Lower lobe of right lung (tissue), 2 donors: ENCODE results near the gene CR1. TPM values are rescaled to one million over a fixed set of nuclear protein-coding genes. Genes with fewer than 3 reads are reported as not detected.
"Not testable (repeated sequence)": the region's sequence is repeated elsewhere in the genome, so short reads cannot be mapped to it uniquely, and the experiment has no call there.

Experiments
- ATAC-seq, 2 donors: fragments of 200-7000 bp; cut with Tn5 transposase; one replicate each; pipeline ENCODE4 v1.9.1; 2020 to 2022; ENCODE audit warnings: mild to moderate bottlenecking in 2 of 2, moderate library complexity in 2 of 2
- DNase-seq: peaks from one replicate; pipeline ENCODE4 v3.0.0-alpha.2; 2020
- H3K27ac ChIP-seq: fragments of 200-600 bp; one replicate; pipeline ENCODE4 v1.8.0; 2022
- H3K27me3 ChIP-seq: fragments of 200-600 bp; one replicate; pipeline ENCODE4 v1.8.0; 2022; ENCODE audit warnings: low read depth
- H3K36me3 ChIP-seq: fragments of 200-600 bp; one replicate; pipeline ENCODE4 v1.8.0; 2022; ENCODE audit warnings: mild to moderate bottlenecking
- H3K4me1 ChIP-seq: fragments of 200-600 bp; one replicate; pipeline ENCODE4 v1.8.0; 2022
- H3K4me3 ChIP-seq: fragments of 200-600 bp; one replicate; pipeline ENCODE4 v1.8.0; 2022; ENCODE audit warnings: mild to moderate bottlenecking
- H3K9me3 ChIP-seq: fragments of 200-600 bp; one replicate; pipeline ENCODE4 v1.8.0; 2022
- intact Hi-C: fragments of 100-400 bp; cut with DNase I; formaldehyde crosslinking; loops from one replicate; pipeline ENCODE4 v1.11.0; 2022
- total RNA-seq: library from RNA; stranded (reverse); fragmentation: NEBNext Ultra II Directional; extraction: Animal tissue kit (Norgen Biotek cat#: 25700); gene quantifications from one replicate; pipeline ENCODE4 v1.2.1, GENCODE V29; 2021
- TF ChIP-seq, protein P1 (sequence below): fragments of 200-600 bp; IDR thresholded peaks from one replicate; pipeline ENCODE4 v1.8.0; 2022; ENCODE audit warnings: antibody characterized with exemption, mild to moderate bottlenecking
- donor health status: DM: no; HTN: yes; CAD: no; lungs with severe emphysema.

Gene CR1
- total RNA-seq, 1 donor from 2014 or later = 21.5 TPM

DNA sequence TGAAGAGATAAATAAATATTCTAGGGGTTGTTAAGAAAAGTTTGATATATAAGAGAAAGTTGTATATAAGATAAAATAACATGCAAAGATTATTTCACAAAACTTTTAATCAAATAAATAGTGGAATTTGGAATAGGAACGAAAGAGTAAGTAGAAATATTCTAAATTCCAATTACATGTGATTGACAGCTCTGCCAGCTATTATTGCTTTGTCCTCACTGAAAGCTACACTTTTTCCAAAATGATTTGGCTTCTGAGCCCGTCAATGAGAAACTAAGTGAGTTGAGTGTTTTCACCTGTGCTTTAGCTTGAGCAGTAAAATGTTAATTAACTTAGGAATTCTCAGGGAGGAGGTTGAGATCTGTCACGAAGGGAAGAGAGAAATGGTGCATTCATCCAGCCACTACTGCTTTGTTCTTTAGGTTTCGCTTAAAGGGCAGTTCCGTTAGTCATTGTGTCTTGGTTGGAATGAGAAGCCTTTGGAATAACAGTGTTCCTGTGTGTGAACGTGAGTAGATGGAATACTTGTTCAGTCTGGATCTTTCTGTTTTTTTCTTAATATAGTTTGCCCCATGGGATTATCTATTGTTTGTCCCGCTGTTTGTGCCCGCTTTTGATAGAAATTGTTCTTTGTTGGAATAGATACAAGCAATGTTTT, 85.7 kb downstream of the CR1 start:
- Histone ChIP-seq H3K36me3 (no peaks in the 10 kb centered on the region), H3K27ac (no peak overlapping the region), H3K4me1 (no peaks in the 10 kb centered on the region), H3K9me3 (no peaks in the 10 kb centered on the region), H3K4me3 (no peak overlapping the region), H3K27me3 (peaks cover 3% of the 10 kb centered on the region)
- no peak for ATAC-seq
- TF ChIP-seq, protein P1, sequence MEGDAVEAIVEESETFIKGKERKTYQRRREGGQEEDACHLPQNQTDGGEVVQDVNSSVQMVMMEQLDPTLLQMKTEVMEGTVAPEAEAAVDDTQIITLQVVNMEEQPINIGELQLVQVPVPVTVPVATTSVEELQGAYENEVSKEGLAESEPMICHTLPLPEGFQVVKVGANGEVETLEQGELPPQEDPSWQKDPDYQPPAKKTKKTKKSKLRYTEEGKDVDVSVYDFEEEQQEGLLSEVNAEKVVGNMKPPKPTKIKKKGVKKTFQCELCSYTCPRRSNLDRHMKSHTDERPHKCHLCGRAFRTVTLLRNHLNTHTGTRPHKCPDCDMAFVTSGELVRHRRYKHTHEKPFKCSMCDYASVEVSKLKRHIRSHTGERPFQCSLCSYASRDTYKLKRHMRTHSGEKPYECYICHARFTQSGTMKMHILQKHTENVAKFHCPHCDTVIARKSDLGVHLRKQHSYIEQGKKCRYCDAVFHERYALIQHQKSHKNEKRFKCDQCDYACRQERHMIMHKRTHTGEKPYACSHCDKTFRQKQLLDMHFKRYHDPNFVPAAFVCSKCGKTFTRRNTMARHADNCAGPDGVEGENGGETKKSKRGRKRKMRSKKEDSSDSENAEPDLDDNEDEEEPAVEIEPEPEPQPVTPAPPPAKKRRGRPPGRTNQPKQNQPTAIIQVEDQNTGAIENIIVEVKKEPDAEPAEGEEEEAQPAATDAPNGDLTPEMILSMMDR = no peak
- intact Hi-C loops = no loop called here
- DNase-seq = no peak

DNA sequence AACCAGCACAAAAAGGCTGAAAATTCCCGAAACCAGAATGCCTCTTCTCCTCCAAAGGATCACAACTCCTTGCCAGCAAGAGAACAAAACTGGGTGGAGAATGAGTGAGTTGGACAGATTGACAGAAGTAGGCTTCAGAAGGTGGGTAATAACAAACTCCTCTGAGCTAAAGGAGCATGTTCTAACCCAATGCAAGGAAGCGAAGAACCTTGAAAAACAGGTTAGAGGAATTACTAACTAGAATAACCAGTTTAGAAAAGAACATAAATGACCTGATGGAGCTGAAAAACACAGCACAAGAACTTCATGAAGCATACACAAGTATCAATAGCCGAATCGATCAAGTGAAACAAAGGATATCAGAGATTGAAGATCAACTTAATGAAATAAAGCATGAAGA, 93.5 kb downstream of the CR1 start:
- DNase-seq, H3K27me3 ChIP-seq, ATAC-seq, H3K4me3 ChIP-seq, H3K36me3 ChIP-seq, H3K27ac ChIP-seq, intact Hi-C loops, H3K4me1 ChIP-seq, H3K9me3 ChIP-seq: not testable (repeated sequence)

DNA sequence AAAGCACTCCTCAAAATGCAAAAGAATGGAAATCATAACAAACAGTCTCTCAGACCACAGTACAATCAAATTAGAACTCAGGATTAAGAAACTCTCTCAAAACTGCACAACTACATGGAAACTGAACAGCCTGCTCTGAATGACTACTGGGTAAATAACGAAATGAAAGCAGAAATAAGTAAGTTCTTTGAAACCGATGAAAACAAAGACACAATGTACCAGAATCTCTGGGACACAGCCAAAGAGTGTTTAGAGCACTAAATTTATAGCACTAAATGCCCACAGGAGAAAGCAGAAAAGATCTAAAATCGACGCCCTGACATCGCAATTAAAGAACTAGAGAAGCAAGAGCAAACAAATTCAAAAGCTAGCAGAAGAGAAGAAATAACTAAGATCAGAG, 95.2 kb downstream of the CR1 start:
- H3K4me1 ChIP-seq, intact Hi-C loops, H3K27ac ChIP-seq, ATAC-seq, H3K27me3 ChIP-seq, DNase-seq, H3K4me3 ChIP-seq, H3K9me3 ChIP-seq, H3K36me3 ChIP-seq: not testable (repeated sequence)

DNA sequence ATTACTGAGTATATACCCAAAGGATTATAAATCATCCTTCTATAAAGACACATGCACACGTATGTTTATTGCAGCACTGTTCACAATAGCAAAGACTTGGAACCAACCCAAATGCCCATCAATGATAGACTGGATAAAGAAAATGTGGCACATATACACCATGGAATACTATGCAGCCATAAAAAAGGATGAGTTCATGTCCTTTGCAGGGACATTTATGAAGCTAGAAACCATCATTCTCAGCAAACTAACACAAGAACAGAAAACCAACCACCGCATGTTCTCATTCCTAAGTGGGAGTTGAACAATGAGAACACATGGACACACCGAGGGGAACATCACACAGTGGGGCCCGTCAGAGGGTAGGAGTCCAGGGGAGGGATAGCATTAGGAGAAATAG, 98.1 kb downstream of the CR1 start:
- H3K36me3 ChIP-seq, H3K27ac ChIP-seq, intact Hi-C loops, H3K9me3 ChIP-seq, ATAC-seq, H3K4me1 ChIP-seq, DNase-seq, H3K4me3 ChIP-seq, H3K27me3 ChIP-seq: not testable (repeated sequence)

DNA sequence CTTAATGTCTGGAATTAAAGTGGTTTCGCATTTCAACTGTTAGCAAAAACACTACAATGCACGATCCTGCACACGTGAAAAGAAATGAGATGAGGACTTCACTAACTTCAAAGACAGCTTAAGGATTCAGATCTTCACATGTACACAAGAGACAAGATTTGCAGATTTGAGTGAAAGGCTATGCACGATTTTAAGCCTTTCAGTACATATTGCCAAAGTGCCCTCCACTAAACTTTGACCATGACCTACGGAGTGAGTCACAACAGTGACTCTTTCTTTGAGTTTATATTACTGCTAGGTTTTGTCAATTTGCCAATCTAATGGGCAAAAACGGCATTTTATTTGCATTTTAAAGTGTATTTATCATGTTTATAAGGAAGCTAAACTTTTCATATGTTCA, 107.8 kb downstream of the CR1 start:
- TF ChIP-seq, protein P1 = no peak
- no peak overlapping the region for H3K4me3 ChIP-seq
- DNase-seq (no peak), ATAC-seq (no peak)
- H3K9me3 ChIP-seq = no peaks in the 10 kb centered on the region
- intact Hi-C loops = no loop called here
- no peaks in the 10 kb centered on the region for H3K36me3 ChIP-seq
- no peaks in the 10 kb centered on the region for H3K27me3 ChIP-seq
- no peaks in the 10 kb centered on the region for H3K4me1 ChIP-seq
- no peak overlapping the region for H3K27ac ChIP-seq

DNA sequence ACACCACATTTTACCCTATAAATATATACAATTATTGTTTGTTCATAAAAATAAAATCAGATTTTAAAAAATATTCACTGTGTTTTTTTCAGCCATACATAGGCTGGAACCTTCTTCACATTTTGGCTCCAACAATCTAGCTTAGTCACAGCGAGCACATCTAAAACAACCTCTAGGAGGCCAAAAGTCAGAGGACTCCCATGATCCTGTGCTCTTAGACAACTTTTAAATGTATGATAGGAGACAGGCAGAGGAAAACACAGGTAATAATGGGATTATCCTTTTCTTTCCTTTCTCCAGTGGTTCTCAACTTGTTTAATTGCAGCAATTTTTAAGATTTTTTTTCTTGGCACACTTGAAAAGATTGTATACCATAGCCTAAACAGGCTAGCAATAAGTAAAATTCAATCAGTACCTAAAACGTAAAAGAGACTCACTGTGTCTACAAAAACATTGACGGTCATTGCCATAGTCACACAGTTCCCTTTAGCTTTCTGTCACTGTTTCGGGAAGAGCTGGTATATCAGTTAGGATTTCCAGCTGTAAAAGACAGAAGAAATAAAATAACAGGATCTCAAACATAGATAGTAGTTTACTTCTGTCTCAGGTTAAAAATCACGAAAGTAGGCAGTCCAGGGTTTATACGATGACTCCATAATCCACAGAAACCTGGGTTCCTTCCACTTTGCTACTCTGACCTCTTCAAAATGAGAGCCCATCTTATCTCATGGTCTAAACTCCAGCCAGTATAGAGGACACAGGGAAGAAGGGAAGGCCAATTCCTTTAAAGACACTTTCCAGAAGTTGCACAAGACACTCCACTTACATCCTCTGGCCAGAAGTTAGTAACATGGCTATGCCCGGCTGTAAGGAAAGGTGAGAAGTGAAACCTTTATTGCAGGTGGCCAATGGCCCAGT, 109.7 kb downstream of the CR1 start:
- Histone ChIP-seq H3K9me3 (no peaks in the 10 kb centered on the region), H3K36me3 (no peaks in the 10 kb centered on the region), H3K27me3 (no peaks in the 10 kb centered on the region), H3K27ac (no peak overlapping the region), H3K4me1 (no peaks in the 10 kb centered on the region), H3K4me3 (no peak overlapping the region)
- ATAC-seq (no peak), DNase-seq (no peak)
- TF ChIP-seq, protein P1 = no peak
- intact Hi-C loops = no loop called here

DNA sequence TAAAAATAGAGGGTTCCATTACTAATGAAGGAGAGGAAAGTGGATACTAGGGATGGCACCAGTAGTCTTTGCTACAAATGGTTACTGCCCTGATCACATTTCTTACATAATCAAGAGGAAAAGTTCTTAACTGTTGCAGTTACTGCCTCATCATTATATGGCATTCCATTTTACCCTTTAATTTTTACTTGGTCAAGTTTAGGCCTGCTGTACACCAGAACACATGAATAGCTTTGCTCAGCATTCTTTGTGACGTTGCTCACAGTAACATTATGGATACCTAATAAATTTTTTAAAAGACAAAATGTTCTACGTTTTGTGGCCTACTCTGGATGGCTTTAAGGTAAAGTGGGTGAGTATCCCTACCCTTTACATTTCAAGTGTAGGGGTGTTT, 110.4 kb downstream of the CR1 start:
- no peaks in the 10 kb centered on the region for H3K27me3 ChIP-seq
- H3K4me3 ChIP-seq = no peak overlapping the region
- no peaks in the 10 kb centered on the region for H3K4me1 ChIP-seq
- H3K9me3 ChIP-seq = no peaks in the 10 kb centered on the region
- TF ChIP-seq, protein P1 = no peak
- no peaks in the 10 kb centered on the region for H3K36me3 ChIP-seq
- DNase-seq = no peak
- intact Hi-C loops = no loop called here
- ATAC-seq = no peak
- no peak overlapping the region for H3K27ac ChIP-seq
